Neuron (in vitro differentiated cells): ENCODE results near the gene DCST2.

Experiments used
- H2AFZ ChIP-seq: one replicate; pipeline ENCODE4 v1.6.1; 2013; ENCODE audit warnings: low read depth, mild to moderate bottlenecking, inconsistent platforms, low read length, moderate library complexity
- H3K27me3 ChIP-seq: one replicate; pipeline ENCODE4 v1.6.1; 2013; ENCODE audit warnings: low read length; ENCODE audit not compliant: insufficient read depth
- H3K36me3 ChIP-seq: one replicate; pipeline ENCODE4 v1.6.1; 2013; ENCODE audit warnings: low read length; ENCODE audit not compliant: insufficient read depth
- H3K4me1 ChIP-seq: one replicate; pipeline ENCODE4 v1.6.1; 2013; ENCODE audit warnings: low read length; ENCODE audit not compliant: insufficient read depth
- H3K4me3 ChIP-seq: 2 replicates; pipeline ENCODE4 v1.5.1; 2013; ENCODE audit warnings: mild to moderate bottlenecking, low read length, moderate library complexity
- H3K9me3 ChIP-seq: one replicate; pipeline ENCODE4 v1.6.1; 2013; ENCODE audit warnings: low read length

Gene DCST2

DNA sequence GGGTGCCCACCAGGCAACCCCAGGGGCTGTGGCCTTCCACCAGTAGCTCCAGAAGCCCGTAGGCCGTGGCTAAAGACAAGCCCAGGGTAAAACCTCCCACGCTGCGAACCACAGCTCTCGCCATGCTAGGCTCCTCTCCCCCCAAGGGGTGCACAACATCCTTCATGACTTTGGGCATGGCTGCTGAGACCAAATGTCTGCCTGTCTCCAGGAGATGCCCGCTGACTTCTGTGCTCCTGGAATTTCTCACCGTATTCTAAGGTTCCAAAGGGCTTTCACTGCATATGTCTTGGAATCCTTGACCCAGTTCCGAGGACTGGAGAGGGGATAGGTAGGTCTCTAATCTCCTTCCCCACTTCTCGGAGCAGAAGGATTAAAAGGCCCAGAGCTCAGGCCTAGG, at the start of gene DCST2, which contains the start of gene DCST1:
TSS of gene DCST2 (minus strand) at position 258 of the 400 bp plus-strand sequence. CDS start at position 178, 80 bp downstream.
TSS of gene DCST1 (plus strand) at position 301 of the 400 bp plus-strand sequence. CDS start 213 bp downstream, outside the sequence.
- no peaks in the 10 kb centered on the region for H3K4me1 ChIP-seq
- H3K9me3 ChIP-seq = no peaks in the 10 kb centered on the region
- H3K27me3 ChIP-seq = no peaks in the 10 kb centered on the region
- H3K36me3 ChIP-seq = no peaks in the 10 kb centered on the region
- H2AFZ ChIP-seq = no peak within 1 kb of the TSS
- H3K4me3 ChIP-seq = no peak within 1 kb of the TSS

DNA sequence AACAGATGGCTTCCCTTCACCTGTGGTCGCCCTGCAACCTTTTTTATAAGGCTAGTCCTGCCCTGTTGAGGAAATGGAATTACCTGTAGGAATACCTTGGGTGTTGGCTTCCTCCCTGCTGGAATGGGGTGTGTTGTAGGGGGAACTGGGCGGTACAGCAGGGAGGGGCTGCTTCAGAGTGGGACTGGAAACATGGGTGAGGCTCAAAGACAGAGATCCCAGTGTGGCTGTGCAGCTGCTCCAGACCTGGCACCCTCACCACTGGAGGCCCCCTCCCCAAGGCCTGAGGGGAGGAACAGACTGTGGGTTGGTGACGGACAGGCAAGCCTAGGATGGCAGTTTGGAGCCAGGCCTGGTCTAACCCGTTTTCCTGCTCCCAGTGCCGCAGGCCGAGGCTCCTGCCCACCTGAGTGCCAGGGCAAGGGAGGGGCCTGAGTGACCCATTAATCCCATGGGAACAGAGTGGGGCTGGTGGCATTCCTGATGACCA, 49.5 kb upstream of the DCST2 start:
- H3K4me3 ChIP-seq = no peak overlapping the region
- peaks cover 15% of the 10 kb centered on the region for H3K27me3 ChIP-seq
- peaks cover 52% of the 10 kb centered on the region for H3K4me1 ChIP-seq
- H3K9me3 ChIP-seq = no peaks in the 10 kb centered on the region
- peaks cover 2% of the 10 kb centered on the region for H3K36me3 ChIP-seq
- no peak overlapping the region for H2AFZ ChIP-seq

DNA sequence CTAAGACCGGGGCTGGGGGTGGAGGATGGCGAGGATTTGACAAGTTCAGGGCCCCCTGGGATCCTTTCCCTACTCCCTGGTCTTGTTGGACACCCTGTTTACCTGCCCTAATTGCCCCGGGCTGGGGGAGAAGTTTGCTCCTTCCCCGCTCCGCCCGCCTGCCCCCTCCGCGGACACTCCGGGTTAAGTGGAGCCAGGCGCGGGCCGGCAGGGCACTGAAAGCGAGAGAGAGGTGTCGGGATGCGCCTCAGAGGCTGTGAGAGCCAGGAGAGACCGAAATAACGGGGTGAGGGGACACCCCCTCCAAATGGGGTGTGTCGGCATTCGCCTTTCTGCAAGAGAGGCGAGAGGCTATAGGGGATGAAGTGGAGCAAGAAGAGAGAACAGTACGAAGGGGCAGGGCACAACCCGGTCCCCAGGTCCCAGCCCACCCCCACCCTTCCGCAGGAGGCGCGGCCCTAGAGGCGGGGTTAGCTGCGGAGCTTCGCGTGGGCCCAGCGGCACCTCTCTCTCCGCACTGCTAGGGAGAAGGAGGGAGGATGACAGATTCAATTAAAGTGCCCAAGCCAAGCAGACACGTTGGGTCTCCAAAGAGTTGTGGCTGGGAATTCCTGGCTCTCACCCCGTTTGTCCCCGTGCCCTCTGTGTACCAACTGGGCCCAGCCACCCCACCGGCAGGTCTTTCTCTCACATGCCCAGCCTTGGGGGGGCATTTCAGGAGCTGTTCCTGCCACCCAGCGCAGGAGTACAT, 48.9 kb upstream of the DCST2 start:
- Histone ChIP-seq H3K4me3 (peak overlapping the region; percentile 8), H3K4me1 (peaks cover 53% of the 10 kb centered on the region), H3K36me3 (peaks cover 2% of the 10 kb centered on the region), H3K27me3 (peaks cover 15% of the 10 kb centered on the region), H3K9me3 (no peaks in the 10 kb centered on the region), H2AFZ (peak overlapping the region; percentile 12)

DNA sequence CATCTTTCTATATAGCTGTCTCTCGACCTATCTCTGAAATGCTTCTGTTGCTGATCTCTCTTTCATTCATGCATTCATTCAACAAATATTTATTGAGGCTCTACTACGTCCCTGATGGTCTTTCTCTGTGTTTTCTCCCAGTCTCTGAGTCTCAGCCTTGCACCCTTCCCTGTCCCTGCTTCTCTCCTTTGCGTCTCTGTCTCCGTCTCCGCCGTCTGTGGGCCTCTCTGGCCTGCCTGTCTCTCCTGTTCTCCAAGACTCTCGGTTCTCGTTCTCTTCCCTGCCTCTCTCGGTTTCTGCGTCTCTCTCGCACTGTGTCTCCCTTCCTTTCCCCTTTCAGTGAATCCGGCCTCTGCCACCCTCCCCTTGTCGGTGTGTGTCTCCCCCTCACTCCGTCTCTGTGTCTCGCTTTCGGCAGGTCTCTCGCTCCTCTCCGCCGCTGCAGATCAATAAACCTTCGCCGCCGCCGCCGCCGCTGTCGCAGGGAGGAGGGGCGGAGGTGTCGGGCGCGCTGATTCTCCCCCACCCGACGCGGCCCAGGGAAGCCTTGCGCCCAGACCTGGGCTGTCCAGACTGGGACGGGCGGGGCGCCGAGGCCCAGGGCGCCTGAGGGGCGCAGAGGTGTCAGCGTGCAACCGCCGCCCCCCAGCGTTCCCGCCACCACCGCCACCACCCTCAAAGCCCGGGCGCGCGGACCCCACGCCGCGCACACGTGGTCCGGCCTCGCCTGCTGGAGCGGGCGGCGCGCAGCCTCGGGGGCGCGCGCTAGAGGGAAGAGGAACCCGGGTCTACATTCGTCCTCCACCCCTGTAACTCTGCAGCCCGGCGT, 48.1 kb upstream of the DCST2 start:
- H3K27me3 ChIP-seq = peaks cover 15% of the 10 kb centered on the region
- peak overlapping the region; percentile 12 for H2AFZ ChIP-seq
- H3K9me3 ChIP-seq = no peaks in the 10 kb centered on the region
- peak overlapping the region; percentile 74 for H3K4me3 ChIP-seq
- H3K36me3 ChIP-seq = peaks cover 2% of the 10 kb centered on the region
- H3K4me1 ChIP-seq = peaks cover 56% of the 10 kb centered on the region

DNA sequence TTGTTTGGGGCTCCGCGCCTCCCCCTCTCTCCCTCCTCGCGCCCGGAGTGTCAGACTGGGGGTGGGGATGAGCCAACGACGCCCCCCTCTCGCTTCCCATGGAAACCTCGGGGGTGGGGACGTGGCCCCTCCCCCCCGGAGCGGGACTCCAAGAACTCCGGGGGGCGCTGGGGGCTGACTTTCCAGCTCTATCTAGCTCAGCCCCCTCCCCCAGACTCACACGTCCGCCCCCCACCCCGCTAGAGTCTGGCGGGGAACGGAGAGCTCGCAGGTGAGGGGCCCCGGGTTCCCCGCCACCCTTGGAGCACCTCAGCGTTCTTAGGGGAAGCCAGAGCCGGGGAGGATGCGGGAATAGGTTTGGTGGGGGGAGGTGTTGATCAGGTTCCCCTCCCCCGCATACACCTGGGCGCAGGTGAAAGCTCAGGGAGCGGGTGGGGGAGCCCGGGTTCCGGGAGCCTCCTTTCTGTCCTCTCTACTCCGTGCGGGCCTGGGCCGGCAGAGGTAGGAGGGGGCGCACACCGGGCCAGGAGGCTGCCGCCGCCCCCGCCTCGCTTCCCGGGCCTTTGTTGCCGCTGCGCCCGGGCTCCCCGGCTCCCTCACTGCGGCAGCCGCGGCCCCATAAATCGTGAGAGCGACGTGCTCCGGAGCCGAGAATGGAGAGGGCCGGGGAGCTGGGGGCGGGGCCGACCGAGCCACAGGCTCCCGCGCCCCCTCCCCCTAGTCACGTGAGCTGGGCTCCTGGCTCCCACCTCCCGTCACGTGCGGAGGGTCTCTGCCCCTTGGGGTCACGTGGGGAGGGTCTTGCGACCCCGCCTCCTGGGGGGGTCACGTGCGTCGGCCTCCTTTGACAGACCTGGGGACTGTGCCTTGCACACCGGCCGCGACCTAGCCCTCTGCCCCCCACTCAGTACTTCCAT, 47.0 kb upstream of the DCST2 start:
- peak overlapping the region; percentile 59 for H2AFZ ChIP-seq
- peaks cover 15% of the 10 kb centered on the region for H3K27me3 ChIP-seq
- H3K36me3 ChIP-seq = no peaks in the 10 kb centered on the region
- H3K9me3 ChIP-seq = no peaks in the 10 kb centered on the region
- peak overlapping the region; percentile 74 for H3K4me3 ChIP-seq
- H3K4me1 ChIP-seq = peaks cover 65% of the 10 kb centered on the region

GRCh38 chr1:155079487-155080311, 46.1 kb upstream of the DCST2 start:
- Histone ChIP-seq H3K4me1 (peaks cover 66% of the 10 kb centered on the region), H3K27me3 (peaks cover 15% of the 10 kb centered on the region), H2AFZ (peak overlapping the region; percentile 59), H3K36me3 (no peaks in the 10 kb centered on the region), H3K4me3 (peak overlapping the region; percentile 74), H3K9me3 (no peaks in the 10 kb centered on the region)

GRCh38 chr1:155079210-155079486, 45.6 kb upstream of the DCST2 start:
- H3K4me3 ChIP-seq = peak overlapping the region; percentile 74
- peak overlapping the region; percentile 6 for H2AFZ ChIP-seq
- no peaks in the 10 kb centered on the region for H3K9me3 ChIP-seq
- peaks cover 15% of the 10 kb centered on the region for H3K27me3 ChIP-seq
- H3K4me1 ChIP-seq = peaks cover 63% of the 10 kb centered on the region
- H3K36me3 ChIP-seq = no peaks in the 10 kb centered on the region

GRCh38 chr1:155078469-155079209, 45.1 kb upstream of the DCST2 start, which contains the start of gene EFNA3:
Gene EFNA3, plus strand, starts transcription at chr1:155078837. Its CDS starts 105 bp downstream, at chr1:155078942.
- Histone ChIP-seq H3K27me3 (peaks cover 15% of the 10 kb centered on the region), H2AFZ (peak within 1 kb of the TSS; percentile 59), H3K4me3 (peak within 1 kb of the TSS; percentile 74), H3K4me1 (peaks cover 58% of the 10 kb centered on the region), H3K9me3 (no peaks in the 10 kb centered on the region), H3K36me3 (no peaks in the 10 kb centered on the region)

- peaks cover 10% of the 10 kb centered on the region for H3K27me3 ChIP-seq
These were observed 44.3 kb upstream of the DCST2 start for GRCh38 chr1:155077758-155078445.

GRCh38 chr1:155077346-155077745, 43.8 kb upstream of the DCST2 start:
- Histone ChIP-seq H3K4me1 (peaks cover 47% of the 10 kb centered on the region), H3K4me3 (no peak overlapping the region), H3K36me3 (no peaks in the 10 kb centered on the region), H2AFZ (no peak overlapping the region), H3K27me3 (peaks cover 4% of the 10 kb centered on the region), H3K9me3 (no peaks in the 10 kb centered on the region)

More at GRCh38 chr1:155077758-155078445, 44.3 kb upstream of the DCST2 start:
- H3K4me3 ChIP-seq = peak overlapping the region; percentile 74
- no peaks in the 10 kb centered on the region for H3K36me3 ChIP-seq
- H3K4me1 ChIP-seq = peaks cover 52% of the 10 kb centered on the region
- H2AFZ ChIP-seq = no peak overlapping the region
- no peaks in the 10 kb centered on the region for H3K9me3 ChIP-seq

GRCh38 chr1:155076371-155076770, 42.8 kb upstream of the DCST2 start:
- H3K9me3 ChIP-seq = no peaks in the 10 kb centered on the region
- peaks cover 48% of the 10 kb centered on the region for H3K4me1 ChIP-seq
- no peak overlapping the region for H3K4me3 ChIP-seq
- H2AFZ ChIP-seq = no peak overlapping the region
- no peaks in the 10 kb centered on the region for H3K36me3 ChIP-seq
- H3K27me3 ChIP-seq = peaks cover 1% of the 10 kb centered on the region
